Suprapubic skin (tissue), 4 donors: Measurements from ENCODE around the gene METTL8. TPM values are rescaled to one million over a fixed set of nuclear protein-coding genes. Genes with fewer than 3 reads are reported as not detected.

Experiments
- DNase-seq, 2 donors: peaks; one replicate each; pipeline ENCODE4 v3.0.0-alpha.2; 2019; ENCODE audit warnings: low spot score in 2 of 2
- H3K27ac ChIP-seq: fragments of 200-600 bp; sonication (generic); one replicate; pipeline ENCODE4 v1.5.1; 2019
- H3K27me3 ChIP-seq: fragments of 200-600 bp; sonication (generic); one replicate; pipeline ENCODE4 v1.5.1; 2019
- H3K36me3 ChIP-seq: fragments of 200-600 bp; sonication (generic); one replicate; pipeline ENCODE4 v1.5.1; 2019
- H3K4me1 ChIP-seq: fragments of 200-600 bp; sonication (generic); one replicate; pipeline ENCODE4 v1.5.1; 2019
- H3K4me3 ChIP-seq: fragments of 200-600 bp; sonication (generic); one replicate; pipeline ENCODE4 v1.5.1; 2019; ENCODE audit warnings: mild to moderate bottlenecking
- H3K9me3 ChIP-seq: fragments of 200-600 bp; sonication (generic); one replicate; pipeline ENCODE4 v1.5.1; 2019
- CTCF ChIP-seq, 2 donors: fragments of 200-600 bp in 1 of 2; fragments of 450-650 bp in 1 of 2; sonication (generic) in 1 of 2; IDR thresholded peaks; one replicate each; pipeline ENCODE4 v1.5.1; 2016 to 2019; ENCODE audit warnings: antibody characterized with exemption in 2 of 2, mild to moderate bottlenecking in 1 of 2, moderate library complexity in 1 of 2
- EP300 ChIP-seq: sonication (generic); formaldehyde crosslinking; IDR thresholded peaks from one replicate; pipeline ENCODE4 v1.6.1; 2017; ENCODE audit warnings: antibody characterized with exemption
- POLR2A ChIP-seq, 2 donors: fragments of 450-650 bp; IDR thresholded peaks; one replicate each; pipeline ENCODE4 v1.6.1; 2017; ENCODE audit warnings: antibody characterized with exemption in 2 of 2, mild to moderate bottlenecking in 2 of 2, moderate library complexity in 2 of 2
- POLR2AphosphoS5 ChIP-seq, 3 donors: sonication (generic); formaldehyde crosslinking; IDR thresholded peaks; one replicate each; pipeline ENCODE4 v1.6.1; 2017; ENCODE audit warnings: antibody characterized with exemption in 3 of 3
- WGBS: methylation state at CpG from one replicate; pipeline ENCODE4 v1.1.5; 2018; 5-methylcytosine and 5-hydroxymethylcytosine counted together
- total RNA-seq, 4 donors: library from RNA; depleted of rRNA; stranded (reverse); fragments of >200 nt; gene quantifications; one replicate each; pipeline ENCODE4 v1.1.0, GENCODE V29; 2016

The METTL8 gene
- total RNA-seq, 4 donors from 2014 or later: 35.8 to 42.5 (median 38.7) TPM

GRCh38 chr2:171294608-171295007 lies 139.2 kb downstream of the METTL8 start:
- Histone ChIP-seq H3K4me1 (peaks cover 3% of the 10 kb centered on the region), H3K9me3 (no peaks in the 10 kb centered on the region), H3K4me3 (no peak overlapping the region), H3K27me3 (no peaks in the 10 kb centered on the region), H3K36me3 (no peaks in the 10 kb centered on the region), H3K27ac (no peak overlapping the region)
- TF ChIP-seq POLR2A (IDR thresholded peaks at IDR 0.05): no peak
- TF ChIP-seq CTCF (IDR thresholded peaks at IDR 0.05): no peak
- TF ChIP-seq EP300: no peak
- TF ChIP-seq POLR2AphosphoS5 (IDR thresholded peaks at IDR 0.05): no peak
- WGBS: 92% methylated on average over 5 of the region's 5 CpGs
- DNase-seq: no peak

- WGBS: 65% methylated on average over 5 of the region's 5 CpGs
- Histone ChIP-seq H3K27ac (no peak overlapping the region), H3K4me1 (peaks cover 3% of the 10 kb centered on the region), H3K36me3 (no peaks in the 10 kb centered on the region), H3K27me3 (no peaks in the 10 kb centered on the region), H3K9me3 (no peaks in the 10 kb centered on the region), H3K4me3 (no peak overlapping the region)
- TF ChIP-seq POLR2AphosphoS5 (IDR thresholded peaks at IDR 0.05): no peak
- no peak for TF ChIP-seq EP300
- no peak for DNase-seq
Measured at GRCh38 chr2:171293661-171294060, 140.1 kb downstream of the METTL8 start.

GRCh38 chr2:171289991-171290390 lies 143.8 kb downstream of the METTL8 start:
- WGBS: 79% methylated on average over 3 of the region's 3 CpGs
- no peak overlapping the region for H3K27ac ChIP-seq
- no peaks in the 10 kb centered on the region for H3K4me1 ChIP-seq
- TF ChIP-seq CTCF (IDR thresholded peaks at IDR 0.05) (no peak), POLR2AphosphoS5 (IDR thresholded peaks at IDR 0.05) (no peak), POLR2A (IDR thresholded peaks at IDR 0.05) (no peak), EP300 (no peak)
- no peaks in the 10 kb centered on the region for H3K9me3 ChIP-seq
- H3K27me3 ChIP-seq: no peaks in the 10 kb centered on the region
- no peak overlapping the region for H3K4me3 ChIP-seq
- DNase-seq: no peak
- H3K36me3 ChIP-seq: no peaks in the 10 kb centered on the region

GRCh38 chr2:171289316-171289715 lies 144.5 kb downstream of the METTL8 start:
- Histone ChIP-seq H3K27ac (no peak overlapping the region), H3K4me3 (no peak overlapping the region), H3K36me3 (no peaks in the 10 kb centered on the region), H3K4me1 (no peaks in the 10 kb centered on the region), H3K27me3 (no peaks in the 10 kb centered on the region), H3K9me3 (no peaks in the 10 kb centered on the region)
- no peak for DNase-seq
- no peak for TF ChIP-seq POLR2A (IDR thresholded peaks at IDR 0.05)
- TF ChIP-seq EP300: no peak
- TF ChIP-seq POLR2AphosphoS5 (IDR thresholded peaks at IDR 0.05): no peak
- no peak for TF ChIP-seq CTCF (IDR thresholded peaks at IDR 0.05)

- 41% methylated on average over 4 of the region's 4 CpGs for WGBS
- no peak for DNase-seq
- no peaks in the 10 kb centered on the region for H3K27me3 ChIP-seq
Measured at GRCh38 chr2:171287611-171288010, 146.2 kb downstream of the METTL8 start.

More at GRCh38 chr2:171287611-171288010, 146.2 kb downstream of the METTL8 start:
- Histone ChIP-seq H3K27ac (no peak overlapping the region), H3K9me3 (no peaks in the 10 kb centered on the region), H3K4me3 (no peak overlapping the region), H3K4me1 (no peaks in the 10 kb centered on the region), H3K36me3 (no peaks in the 10 kb centered on the region)
- TF ChIP-seq CTCF (IDR thresholded peaks at IDR 0.05) (no peak), POLR2A (IDR thresholded peaks at IDR 0.05) (no peak), POLR2AphosphoS5 (IDR thresholded peaks at IDR 0.05) (no peak), EP300 (no peak)
